Measurements from ENCODE around the gene INTS11. TPM values are rescaled to one million over a fixed set of nuclear protein-coding genes. Genes with fewer than 3 reads are reported as not detected.

INTS11 gene
- total RNA-seq, 3 donors from 2014 or later = 68.6 to 125 (median 119) TPM

GRCh38 chr1:1348420-1349255 lies 24.2 kb upstream of the INTS11 start:
- H3K4me1 ChIP-seq = peaks cover 18 to 32% of the 10 kb centered on the region in 2 donors
- intact Hi-C loops (cut with DNase I; ENCODE audit: low total_unique reads) = no loop called here

GRCh38 chr1:1347663-1348419 lies 23.4 kb upstream of the INTS11 start:
- intact Hi-C loops (cut with DNase I; ENCODE audit: low total_unique reads) = no loop called here
- H3K9me3 ChIP-seq = no peaks in the 10 kb centered on the region
- peak overlapping the region; percentile 65 to 99 (median 76) for H3K4me3 ChIP-seq
- no peaks in the 10 kb centered on the region for H3K36me3 ChIP-seq
- no peak for DNase-seq (ENCODE audit: low spot score in 2 of 2)
- no peak for TF ChIP-seq CTCF (IDR thresholded peaks at IDR 0.05)
- TF ChIP-seq POLR2AphosphoS5 (IDR thresholded peaks at IDR 0.05) = no peak
- TF ChIP-seq POLR2A (IDR thresholded peaks at IDR 0.05) = no peak
- H3K27me3 ChIP-seq = no peaks in the 10 kb centered on the region
- H3K4me1 ChIP-seq = peaks cover 14 to 32% of the 10 kb centered on the region in 2 donors
- H3K27ac ChIP-seq = peak overlapping the region; percentile 65 to 89

More at GRCh38 chr1:1348420-1349255, 24.2 kb upstream of the INTS11 start:
- TF ChIP-seq CTCF (IDR thresholded peaks at IDR 0.05) (no peak), POLR2AphosphoS5 (IDR thresholded peaks at IDR 0.05) (peak in 1 of 3 donors; percentile 9), POLR2A (IDR thresholded peaks at IDR 0.05) (no peak)
- Histone ChIP-seq H3K27ac (peak overlapping the region; percentile 65 to 89), H3K4me3 (peak overlapping the region; percentile 65 to 99 (median 76)), H3K9me3 (no peaks in the 10 kb centered on the region), H3K36me3 (no peaks in the 10 kb centered on the region), H3K27me3 (no peaks in the 10 kb centered on the region)
- peak in 1 of 2 donors; percentile 56 for DNase-seq (ENCODE audit: low spot score in 2 of 2)

- intact Hi-C loops (cut with DNase I; ENCODE audit: low total_unique reads) = no loop called here
- H3K4me3 ChIP-seq = peak overlapping the region; percentile 65 to 99 (median 76)
- H3K4me1 ChIP-seq = peaks cover 9 to 31% of the 10 kb centered on the region in 2 donors
Measured at GRCh38 chr1:1347026-1347595, 22.7 kb upstream of the INTS11 start.

GRCh38 chr1:1346501-1346890 lies 22.0 kb upstream of the INTS11 start:
- DNase-seq (ENCODE audit: low spot score in 2 of 2) = no peak
- Histone ChIP-seq H3K36me3 (no peaks in the 10 kb centered on the region), H3K4me1 (peaks cover 9 to 26% of the 10 kb centered on the region in 2 donors), H3K9me3 (no peaks in the 10 kb centered on the region), H3K4me3 (peak overlapping the region in 1 of 3 donors; percentile 99), H3K27ac (no peak overlapping the region), H3K27me3 (no peaks in the 10 kb centered on the region)
- intact Hi-C loops (cut with DNase I; ENCODE audit: low total_unique reads) = no loop called here
- TF ChIP-seq POLR2A (IDR thresholded peaks at IDR 0.05) (no peak), POLR2AphosphoS5 (IDR thresholded peaks at IDR 0.05) (no peak), CTCF (IDR thresholded peaks at IDR 0.05) (no peak)

More at GRCh38 chr1:1347026-1347595, 22.7 kb upstream of the INTS11 start:
- no peak for TF ChIP-seq CTCF (IDR thresholded peaks at IDR 0.05)
- no peak for TF ChIP-seq POLR2A (IDR thresholded peaks at IDR 0.05)
- TF ChIP-seq POLR2AphosphoS5 (IDR thresholded peaks at IDR 0.05) = no peak
- Histone ChIP-seq H3K27me3 (no peaks in the 10 kb centered on the region), H3K27ac (peak overlapping the region; percentile 65 to 89), H3K9me3 (no peaks in the 10 kb centered on the region), H3K36me3 (no peaks in the 10 kb centered on the region)
- no peak for DNase-seq (ENCODE audit: low spot score in 2 of 2)

All from breast epithelium (tissue), 4 donors.